SK-N-SH treated with all-trans-retinoic acid at 6 μM for 48 hours (cell line): ENCODE results near the gene DCAF5.

Experiments used
- ARNTL ChIP-seq: fragments of 450-650 bp; formaldehyde crosslinking; IDR thresholded peaks from 2 replicates; pipeline ENCODE4 v1.5.0; 2020; ENCODE audit warnings: low read depth, mild to moderate bottlenecking, moderate library complexity, borderline replicate concordance
- CSRNP3 ChIP-seq: fragments of 250-450 bp; sonication (Bioruptor Pico); IDR thresholded peaks from 2 replicates; pipeline ENCODE4 v1.5.1; 2021; ENCODE audit warnings: mild to moderate bottlenecking, moderate library complexity
- PPARA ChIP-seq: fragments of 250-450 bp; sonication (Bioruptor Pico); IDR thresholded peaks from 2 replicates; pipeline ENCODE4 v1.5.0; 2020; ENCODE audit warnings: mild to moderate bottlenecking, borderline replicate concordance
- RARB ChIP-seq: fragments of 250-450 bp; sonication (Bioruptor Pico); IDR thresholded peaks from 2 replicates; pipeline ENCODE4 v1.8.0; 2021; ENCODE audit warnings: mild to moderate bottlenecking, moderate library complexity
- ZC3H10 ChIP-seq: fragments of 250-450 bp; sonication (Bioruptor Pico); IDR thresholded peaks from 2 replicates; pipeline ENCODE4 v1.5.1; 2021; ENCODE audit warnings: mild to moderate bottlenecking, moderate library complexity
- ZFP3 ChIP-seq: fragments of 250-450 bp; sonication (Bioruptor Pico); IDR thresholded peaks from 2 replicates; pipeline ENCODE4 v1.5.0; 2020; ENCODE audit warnings: mild to moderate bottlenecking, moderate library complexity
- ZNF565 ChIP-seq: fragments of 450-650 bp; formaldehyde crosslinking; conservative IDR thresholded peaks from 2 replicates; pipeline ENCODE4 v1.5.0; 2020; ENCODE audit warnings: low read depth, mild to moderate bottlenecking, moderate library complexity
- ZNF70 ChIP-seq: fragments of 450-650 bp; formaldehyde crosslinking; IDR thresholded peaks from 2 replicates; pipeline ENCODE4 v1.5.0; 2020; ENCODE audit warnings: mild to moderate bottlenecking, moderate library complexity
- TF ChIP-seq, protein P1 (sequence below): fragments of 250-450 bp; sonication (Bioruptor Pico); IDR thresholded peaks from 2 replicates; pipeline ENCODE4 v1.8.0; 2021; ENCODE audit warnings: low read depth, mild to moderate bottlenecking, moderate library complexity, borderline replicate concordance

GRCh38 chr14:69141550-69141949, 11.4 kb downstream of the DCAF5 start:
- TF ChIP-seq ARNTL (CRISPR knock-in tag) (no peak), ZFP3 (CRISPR knock-in tag) (no peak), ZC3H10 (CRISPR knock-in tag) (no peak), ZNF565 (CRISPR knock-in tag) (no peak), CSRNP3 (CRISPR knock-in tag) (no peak), RARB (CRISPR knock-in tag) (no peak), PPARA (no peak), ZNF70 (CRISPR knock-in tag) (no peak)
- TF ChIP-seq, protein P1, sequence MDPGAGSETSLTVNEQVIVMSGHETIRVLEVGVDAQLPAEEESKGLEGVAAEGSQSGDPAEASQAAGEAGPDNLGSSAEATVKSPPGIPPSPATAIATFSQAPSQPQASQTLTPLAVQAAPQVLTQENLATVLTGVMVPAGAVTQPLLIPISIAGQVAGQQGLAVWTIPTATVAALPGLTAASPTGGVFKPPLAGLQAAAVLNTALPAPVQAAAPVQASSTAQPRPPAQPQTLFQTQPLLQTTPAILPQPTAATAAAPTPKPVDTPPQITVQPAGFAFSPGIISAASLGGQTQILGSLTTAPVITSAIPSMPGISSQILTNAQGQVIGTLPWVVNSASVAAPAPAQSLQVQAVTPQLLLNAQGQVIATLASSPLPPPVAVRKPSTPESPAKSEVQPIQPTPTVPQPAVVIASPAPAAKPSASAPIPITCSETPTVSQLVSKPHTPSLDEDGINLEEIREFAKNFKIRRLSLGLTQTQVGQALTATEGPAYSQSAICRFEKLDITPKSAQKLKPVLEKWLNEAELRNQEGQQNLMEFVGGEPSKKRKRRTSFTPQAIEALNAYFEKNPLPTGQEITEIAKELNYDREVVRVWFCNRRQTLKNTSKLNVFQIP (CRISPR knock-in tag) = no peak
